Inferior parietal cortex (tissue), 1 donor: Measurements from ENCODE around the gene DCBLD1.
A peak's percentile ranks its signal among the peaks of the same experiment; 100 is the strongest.

Experiments used
- DNase-seq: peaks from one replicate; pipeline ENCODE4 v3.0.0-alpha.2; 2016; ENCODE audit errors: extremely low spot score

Gene DCBLD1

DNA sequence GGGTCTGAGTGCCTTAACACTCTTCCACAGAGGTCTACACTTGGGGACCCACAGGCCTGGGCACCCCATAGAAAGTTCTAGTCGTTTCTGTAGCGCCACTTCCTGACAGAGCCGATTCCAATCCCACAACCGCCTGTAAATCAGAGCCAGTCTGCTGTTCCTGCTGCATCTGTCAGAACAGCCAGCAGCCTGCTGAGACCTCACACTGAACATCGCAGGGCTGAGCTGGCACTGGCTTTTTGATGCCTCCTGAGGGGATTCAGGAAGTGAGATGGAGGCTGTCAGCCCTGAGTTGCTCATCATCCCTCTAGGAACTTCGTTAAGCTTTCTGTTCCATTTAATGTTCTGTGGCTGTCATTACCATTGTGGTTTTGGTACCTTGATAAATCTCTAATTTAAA is 48.9 kb downstream of the DCBLD1 start:
- no peak for DNase-seq

DNA sequence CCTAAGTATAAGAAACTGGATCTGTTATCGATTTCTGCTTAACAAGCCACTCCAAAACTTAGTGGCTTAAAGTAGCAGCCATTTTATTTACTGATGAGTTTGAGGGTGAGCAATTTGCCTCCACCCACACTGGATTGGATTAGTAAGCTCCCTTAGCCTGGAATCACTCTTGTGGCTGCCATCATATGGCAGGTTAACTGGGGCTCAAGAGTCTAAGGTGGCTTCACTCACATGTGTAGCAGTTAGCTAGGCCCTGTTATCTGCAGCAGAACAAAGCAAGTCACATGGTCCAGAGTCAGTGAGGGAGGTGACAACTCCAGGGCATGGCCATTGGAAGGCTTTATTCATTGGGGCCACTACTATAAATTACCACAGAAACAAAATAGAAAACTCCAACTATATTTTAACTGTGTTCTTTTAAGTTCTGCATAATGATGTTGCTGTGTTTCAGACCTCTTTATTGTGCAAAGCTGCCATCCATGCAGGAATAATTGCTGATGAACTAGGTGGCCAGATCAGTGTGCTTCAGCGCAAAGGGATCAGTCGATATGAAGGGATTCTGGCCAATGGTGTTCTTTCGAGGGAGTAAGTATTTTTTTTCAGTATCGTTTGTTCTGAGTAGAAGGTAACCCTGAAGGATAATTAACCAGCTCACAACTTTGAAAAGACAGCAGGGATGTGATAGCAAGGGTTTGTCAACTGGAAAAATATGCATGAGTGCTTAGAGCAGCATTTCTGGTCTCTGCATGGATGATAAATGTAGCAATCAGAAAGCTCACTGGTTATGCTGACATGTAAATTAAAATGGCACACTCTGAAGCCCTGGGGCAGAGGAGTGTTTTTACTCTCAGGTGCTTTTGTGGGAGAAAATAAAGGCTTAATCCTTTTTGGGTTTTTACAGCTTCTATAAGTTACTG is 49.6 kb downstream of the DCBLD1 start:
- DNase-seq, result no peak

DNA sequence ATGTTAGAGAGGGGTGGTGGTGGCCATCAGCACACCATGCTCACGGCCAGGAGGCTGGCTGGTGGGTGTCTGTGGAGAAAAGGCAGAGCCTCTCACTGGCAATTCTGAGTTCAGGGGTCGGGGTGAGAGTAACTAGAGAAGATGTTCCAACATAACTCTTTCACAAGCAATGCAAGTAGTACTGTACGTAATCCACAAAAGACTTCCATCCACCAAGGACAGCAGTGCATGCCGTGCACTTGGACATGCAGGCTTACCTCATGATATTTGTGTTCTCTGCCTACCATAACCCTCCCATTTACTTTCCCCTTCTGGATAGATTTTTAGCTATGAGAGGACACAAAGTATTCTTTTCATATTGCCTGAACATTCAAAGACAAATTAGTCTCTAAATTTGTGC is 51.3 kb downstream of the DCBLD1 start:
- DNase-seq, result no peak

DNA sequence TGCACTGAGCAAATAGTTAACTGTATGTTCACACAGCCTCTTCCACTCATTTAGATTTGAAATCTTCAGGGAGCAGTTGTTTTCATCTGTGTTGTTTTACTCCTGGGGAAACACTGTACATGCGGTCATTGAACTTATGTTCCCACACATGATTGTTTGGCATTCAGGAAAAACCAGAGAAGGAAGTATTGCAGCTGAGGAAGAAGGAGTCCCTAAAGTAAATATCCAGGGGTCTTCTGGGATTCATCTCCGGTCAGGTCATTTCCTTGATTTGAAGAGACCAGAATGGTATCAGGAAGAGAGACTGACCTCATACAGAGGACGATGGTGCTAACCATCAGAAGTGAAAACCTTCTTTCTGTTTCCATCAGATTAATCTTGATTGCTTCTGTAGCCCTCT is 52.5 kb downstream of the DCBLD1 start:
- no peak for DNase-seq

DNA sequence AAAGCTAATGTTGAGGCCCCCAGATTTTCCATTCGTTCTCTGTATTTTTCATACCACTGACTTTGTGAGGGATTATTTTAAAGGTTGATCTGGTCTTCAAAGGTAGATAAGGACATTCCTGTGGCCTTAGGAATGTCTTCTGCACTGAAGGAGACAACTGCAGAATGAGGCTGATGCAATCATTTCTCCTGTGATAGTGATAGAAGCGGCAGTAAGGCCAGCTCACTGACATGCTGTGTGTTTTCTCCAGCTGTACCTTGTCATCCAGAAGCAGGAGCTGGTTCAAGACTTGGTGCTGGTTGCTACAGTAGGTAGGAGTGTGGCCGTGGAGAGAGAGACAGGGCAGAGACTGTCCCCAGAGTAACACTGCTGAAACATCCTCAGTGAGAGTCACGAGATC is 53.8 kb downstream of the DCBLD1 start:
- no peak for DNase-seq

DNA sequence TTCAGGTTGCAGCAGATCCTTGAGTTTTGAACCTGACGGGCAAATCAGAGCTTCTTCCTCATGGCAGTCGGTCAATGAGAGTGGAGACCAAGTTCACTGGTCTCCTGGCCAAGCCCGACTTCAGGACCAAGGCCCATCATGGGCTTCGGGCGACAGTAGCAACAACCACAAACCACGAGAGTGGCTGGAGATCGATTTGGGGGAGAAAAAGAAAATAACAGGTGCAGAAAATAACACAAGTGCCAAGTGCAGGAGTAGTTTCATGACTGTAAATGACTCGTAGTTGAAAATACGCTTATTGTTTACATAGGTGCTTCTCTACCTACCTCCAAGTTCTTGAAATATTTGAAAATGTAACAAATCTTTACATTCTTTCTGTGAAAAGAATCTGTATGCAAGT is 56.1 kb downstream of the DCBLD1 start:
- DNase-seq, result no peak

DNA sequence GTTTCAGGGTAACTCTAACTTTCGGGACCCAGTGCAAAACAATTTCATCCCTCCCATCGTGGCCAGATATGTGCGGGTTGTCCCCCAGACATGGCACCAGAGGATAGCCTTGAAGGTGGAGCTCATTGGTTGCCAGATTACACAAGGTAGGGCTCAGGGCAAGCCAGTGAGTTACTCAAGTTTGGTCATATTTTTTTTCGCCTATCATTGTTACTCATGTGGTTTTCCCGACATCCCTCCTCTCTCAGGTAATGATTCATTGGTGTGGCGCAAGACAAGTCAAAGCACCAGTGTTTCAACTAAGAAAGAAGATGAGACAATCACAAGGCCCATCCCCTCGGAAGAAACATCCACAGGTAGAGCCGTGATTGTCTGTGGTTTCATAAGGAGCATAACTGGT is 58.2 kb downstream of the DCBLD1 start:
- DNase-seq, result no peak

DNA sequence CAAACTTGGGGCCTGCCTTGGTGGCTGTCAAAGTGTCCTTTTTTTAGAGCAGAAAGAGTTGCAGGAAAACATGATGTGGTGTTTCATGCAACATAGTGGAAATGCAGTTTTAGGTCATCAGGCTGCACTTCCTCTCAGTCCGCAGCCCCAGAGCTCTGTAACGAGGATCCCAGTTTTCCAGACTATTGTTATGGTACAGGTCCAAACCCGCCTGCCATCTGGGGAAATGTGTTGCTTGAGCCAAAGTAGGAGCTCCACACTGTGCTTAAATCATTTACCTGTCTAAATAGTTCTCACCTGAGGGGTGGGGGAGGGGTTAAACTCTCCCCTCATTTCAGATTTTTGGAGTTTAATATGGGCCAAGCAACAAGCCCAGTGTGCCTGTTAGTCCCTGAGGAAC is 60.0 kb downstream of the DCBLD1 start:
- no peak for DNase-seq

DNA sequence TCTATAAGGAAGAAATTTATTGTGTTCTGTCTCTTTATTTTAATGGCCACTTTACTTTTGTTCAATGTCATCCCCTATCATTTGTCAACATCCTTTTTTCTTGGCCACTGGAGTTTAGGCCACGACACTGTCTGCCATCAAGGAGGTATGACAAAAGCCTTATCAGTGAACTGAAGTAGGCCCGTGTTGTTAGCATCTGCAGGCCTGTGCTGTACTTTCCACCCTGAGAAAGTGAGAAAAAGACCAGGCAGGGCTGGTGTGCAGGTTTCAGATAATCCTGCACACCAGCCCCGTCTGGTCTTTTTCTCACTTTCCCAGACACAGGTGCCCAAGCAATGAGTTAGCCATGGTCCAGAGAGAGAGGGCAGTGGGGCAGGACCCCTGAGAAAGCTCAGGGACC is 62.2 kb downstream of the DCBLD1 start:
- DNase-seq, result no peak

DNA sequence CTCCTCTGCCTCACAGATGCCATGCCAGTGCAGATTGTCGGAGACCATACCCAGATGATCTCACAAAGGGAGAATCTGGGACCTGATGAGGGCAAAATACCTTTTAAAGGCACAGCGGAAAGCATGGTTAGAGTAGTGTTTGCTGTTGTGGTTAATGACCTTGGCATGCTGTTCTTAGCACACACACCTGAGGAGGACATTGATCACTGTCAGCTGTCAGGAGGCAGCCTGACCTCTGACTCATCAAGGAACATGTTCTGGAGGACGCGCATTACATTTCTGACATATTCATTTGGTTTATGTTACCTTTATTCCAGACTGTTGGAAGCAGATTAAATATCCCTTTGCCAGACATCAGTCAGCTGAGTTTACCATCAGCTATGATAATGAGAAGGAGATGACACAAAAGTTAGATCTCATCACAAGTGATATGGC is 62.7 kb downstream of the DCBLD1 start:
- DNase-seq, result no peak

DNA sequence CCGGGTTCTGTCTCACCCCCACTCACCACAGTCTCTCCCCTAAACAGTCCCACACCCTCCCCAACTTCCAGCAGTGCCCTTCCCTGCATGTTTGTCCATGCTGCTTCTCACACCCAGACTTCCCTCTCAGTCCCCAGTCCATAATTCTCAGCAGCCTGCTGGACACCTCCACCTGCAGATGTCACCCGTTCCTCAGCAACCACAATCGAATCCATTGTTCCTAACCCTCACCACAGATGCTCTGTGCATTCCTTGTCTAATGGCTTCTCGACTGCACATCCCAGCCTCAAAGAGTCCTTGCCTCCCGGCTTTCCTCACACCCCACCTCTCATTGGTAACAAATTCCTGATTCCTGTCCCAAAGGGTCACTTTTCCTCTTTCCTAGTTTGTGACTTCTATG is 64.2 kb downstream of the DCBLD1 start:
- no peak for DNase-seq

DNA sequence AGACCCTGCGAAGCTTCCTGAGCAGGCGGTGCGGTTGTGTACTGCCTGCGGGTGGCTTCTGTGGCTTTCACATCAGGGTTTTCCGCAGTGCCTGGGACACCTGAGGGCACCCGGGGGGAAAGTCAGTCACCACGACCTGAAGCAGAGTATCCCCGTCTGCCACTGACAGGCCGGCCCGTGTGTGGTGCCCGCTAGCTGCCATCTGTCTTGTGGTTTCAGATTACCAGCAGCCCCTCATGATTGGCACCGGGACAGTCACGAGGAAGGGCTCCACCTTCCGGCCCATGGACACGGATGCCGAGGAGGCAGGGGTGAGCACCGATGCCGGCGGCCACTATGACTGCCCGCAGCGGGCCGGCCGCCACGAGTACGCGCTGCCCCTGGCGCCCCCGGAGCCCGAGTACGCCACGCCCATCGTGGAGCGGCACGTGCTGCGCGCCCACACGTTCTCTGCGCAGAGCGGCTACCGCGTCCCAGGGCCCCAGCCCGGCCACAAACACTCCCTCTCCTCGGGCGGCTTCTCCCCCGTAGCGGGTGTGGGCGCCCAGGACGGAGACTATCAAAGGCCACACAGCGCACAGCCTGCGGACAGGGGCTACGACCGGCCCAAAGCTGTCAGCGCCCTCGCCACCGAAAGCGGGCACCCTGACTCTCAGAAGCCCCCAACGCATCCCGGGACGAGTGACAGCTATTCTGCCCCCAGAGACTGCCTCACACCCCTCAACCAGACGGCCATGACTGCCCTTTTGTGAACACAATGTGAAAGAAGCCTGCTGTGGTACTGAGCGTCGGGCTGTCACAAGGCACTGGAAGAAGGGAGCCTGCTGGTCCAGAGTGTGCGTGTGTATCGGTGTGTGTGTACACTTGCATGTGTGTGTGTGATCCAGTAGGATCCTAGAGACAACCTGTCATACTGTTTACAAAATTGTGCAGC is 65.5 kb downstream of the DCBLD1 start:
- no peak for DNase-seq

DNA sequence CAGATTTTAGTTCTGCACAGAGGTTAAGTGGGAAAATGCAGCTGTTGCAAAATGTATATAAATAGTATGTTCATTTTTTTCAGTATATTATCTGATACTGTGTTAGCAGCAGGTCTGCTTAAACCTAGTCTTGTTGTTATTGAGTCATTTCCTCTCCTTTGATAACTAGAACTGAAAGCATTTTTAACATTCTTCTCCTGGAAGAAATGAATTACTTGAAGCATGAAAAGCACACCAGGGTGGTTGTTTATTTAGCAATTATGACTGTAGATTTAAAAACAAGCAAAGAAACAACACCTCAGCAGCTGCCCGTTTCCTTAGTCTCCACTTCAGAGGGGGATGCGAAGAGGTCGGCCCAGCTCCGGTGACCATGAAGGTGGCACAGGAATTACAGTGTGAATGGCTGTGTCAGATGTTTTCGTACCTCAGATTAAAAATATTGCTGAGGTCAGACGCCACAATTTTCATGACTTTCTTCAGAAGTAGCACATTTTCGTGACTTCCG is 66.4 kb downstream of the DCBLD1 start:
- no peak for DNase-seq

DNA sequence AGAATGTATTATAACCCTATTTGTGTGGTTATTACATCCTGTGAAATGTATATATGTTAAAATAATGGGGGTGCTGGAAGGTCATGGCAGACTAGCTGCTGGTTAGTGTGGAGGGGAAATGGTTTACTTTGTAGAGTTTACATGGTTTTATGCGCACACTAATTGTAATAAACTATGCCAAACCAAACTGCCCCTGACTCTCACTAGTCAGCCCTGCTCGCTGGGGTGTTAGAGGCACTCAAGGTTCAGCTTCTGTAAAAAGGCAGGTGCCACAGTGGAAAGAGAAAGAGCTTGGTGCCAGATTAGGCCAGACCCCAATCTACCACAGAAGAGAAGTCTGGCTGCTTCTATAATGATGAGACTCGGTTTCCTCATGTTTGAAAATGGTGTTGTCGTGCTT is 67.1 kb downstream of the DCBLD1 start:
- DNase-seq, result no peak

DNA sequence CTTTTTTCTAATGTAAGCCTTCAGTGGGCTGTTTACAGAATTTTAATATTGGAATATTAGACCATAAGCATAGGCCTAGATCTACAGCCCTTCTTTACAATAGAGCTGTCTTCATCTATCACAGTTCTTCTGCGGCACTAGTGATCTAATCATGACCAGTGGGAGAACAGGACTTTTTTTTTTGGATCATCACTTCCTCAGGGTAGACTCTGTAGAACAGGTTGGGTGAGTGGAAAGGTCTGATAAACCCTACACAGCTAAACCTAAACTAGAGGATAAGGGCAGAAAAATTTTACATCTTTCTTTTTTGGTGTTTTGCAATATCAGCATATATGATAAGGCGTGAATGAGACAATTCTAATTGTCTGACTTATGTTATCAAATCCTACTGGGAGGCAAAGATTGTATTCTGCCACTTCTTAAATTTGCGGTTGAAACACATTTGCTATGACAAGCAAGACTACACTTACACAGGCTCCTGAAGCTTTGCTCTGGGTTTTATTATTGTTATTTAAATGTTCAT is 67.7 kb downstream of the DCBLD1 start:
- no peak for DNase-seq

DNA sequence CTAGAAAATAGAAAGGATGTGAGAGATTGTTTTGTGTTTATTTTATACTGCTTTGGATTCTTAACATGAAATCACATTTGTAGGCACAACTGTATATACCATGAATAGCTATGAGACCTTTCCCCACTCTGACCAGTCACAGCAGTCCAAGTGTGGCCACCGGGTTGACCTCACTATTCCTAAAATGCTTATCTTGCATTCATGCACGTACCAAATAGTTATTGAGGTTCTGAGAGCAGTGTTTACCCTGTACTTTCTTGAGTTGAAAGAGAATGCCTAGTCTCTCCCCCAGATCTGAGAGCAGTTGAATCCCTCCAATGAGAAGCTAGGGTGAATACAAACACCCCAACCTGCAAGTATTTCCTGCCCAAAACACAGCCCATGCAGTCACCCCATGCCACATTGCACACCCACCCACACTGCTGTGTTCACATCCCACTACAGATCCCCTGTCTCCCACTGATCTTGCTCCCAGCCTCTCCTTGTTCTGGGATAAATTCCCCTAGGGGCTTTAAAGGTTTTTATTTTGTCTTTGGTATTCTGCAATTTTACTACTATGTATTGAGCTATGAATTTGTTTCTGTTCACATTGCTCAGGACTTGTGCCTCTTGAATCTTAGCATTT is 68.3 kb downstream of the DCBLD1 start:
- DNase-seq, result no peak

DNA sequence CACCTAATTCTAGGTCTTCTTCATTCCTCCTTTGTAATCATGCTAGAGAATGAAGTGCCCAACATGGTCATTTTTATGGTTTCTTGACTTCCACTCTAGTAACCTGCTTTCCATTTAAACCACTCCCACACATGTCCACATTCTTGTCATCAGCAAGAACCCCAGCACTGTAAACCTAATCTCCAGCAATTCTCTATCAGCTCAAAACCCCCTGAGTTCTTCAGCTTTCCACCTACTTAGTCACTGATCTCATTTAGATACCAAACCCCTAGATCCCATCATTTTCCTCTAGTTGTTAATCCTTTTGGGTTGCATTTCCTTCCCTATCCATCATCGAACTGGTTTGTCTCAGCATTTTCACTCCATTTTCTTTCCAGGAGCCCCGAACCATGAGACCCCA is 70.1 kb downstream of the DCBLD1 start:
- no peak for DNase-seq

DNA sequence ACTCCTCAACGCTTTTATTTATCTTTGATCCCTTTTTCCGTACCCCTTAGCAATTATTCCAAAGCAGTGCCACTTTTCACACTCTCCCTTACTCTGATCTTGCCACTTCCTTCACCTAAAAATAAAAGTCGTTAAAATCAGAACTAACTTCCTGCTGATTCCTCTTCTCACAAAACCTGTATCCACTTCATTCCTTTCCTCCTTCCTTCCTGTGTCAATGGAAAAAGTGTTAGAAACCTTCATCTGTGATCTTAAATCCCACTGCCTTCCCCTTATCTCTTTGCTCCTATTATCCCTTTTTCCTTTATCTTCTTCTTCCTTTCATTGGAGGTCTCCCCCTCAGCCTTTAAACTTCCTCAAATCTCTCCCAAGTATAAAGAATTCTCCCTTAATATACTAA is 70.7 kb downstream of the DCBLD1 start:
- no peak for DNase-seq

DNA sequence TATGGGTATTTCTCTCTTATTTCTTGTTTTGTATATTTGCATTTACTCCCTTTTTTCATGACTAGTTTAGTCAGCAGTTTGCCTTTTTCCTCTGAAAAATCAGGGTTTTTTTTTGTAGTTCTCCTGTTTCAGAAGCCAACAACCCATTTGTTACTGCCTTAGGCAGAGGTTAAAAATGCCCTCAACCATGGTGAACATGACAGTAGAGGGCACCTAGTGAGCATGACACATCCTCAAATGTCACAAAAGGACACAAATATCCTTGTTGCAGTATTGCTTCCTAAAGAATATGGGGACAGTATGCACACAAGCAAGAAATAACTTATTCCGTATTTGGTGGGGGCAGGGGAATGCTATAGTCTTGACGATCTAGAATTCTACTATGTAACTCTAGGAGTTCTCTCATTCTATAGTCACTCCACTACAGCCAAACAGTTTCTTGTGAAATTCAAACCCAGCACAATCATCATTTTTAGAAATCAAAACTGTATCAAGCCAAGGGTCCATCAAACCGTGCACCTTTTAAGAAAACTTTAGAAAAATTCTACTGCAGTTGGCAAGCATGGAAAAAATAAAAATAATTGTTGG is 72.9 kb downstream of the DCBLD1 start:
- DNase-seq, result no peak

DNA sequence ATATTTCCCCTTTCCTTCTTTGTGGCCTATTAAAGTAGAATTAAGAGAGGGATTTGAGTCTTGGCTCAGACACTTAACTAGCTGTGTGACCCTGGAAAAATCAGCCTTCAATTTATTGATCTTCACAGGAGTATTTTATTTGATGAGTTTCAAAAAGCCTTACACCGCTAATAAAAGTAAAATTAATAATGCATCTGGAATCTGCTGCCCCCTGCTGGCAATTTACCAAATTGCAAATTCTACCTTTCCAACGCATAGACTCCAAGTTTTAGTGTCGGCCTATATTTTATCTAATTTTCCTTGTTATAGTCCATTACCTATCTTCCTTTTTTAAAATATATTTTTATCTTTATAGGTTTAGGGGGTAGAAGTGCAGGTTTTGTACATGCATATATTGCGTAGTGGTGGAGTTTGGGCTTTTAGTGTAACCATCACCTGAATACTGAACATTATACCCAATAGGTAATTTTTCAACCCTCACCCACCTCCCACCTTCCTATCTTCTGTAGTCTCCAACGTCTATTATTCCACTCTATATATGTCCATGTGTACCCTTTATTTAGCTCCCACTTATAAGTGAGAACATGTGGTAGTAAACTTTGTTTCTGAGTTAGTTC is 73.5 kb downstream of the DCBLD1 start:
- peak; percentile 84 for DNase-seq

DNA sequence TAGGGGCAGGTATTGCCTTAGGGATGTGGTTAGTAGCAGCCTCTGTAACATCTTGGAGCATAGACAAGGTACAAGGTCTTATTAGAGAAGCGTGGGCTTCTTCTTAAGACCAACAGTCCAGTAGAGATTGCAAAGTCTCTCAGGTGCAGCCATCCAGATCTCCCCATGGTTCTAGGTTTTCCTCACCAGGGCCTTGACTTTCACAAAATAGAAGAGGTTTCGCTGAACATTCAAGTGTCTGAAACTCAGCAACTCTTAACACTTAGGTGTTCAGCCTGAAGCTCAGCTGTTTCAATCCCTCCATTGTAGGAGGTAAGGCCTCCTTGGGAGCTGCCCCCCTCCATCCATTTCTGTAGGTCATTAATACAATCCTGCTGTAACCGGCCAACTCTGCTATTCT is 75.5 kb downstream of the DCBLD1 start:
- DNase-seq, result no peak
